OCI-LY7 (cell line): ENCODE data around the gene MRPS11. TPM values are rescaled to one million over a fixed set of nuclear protein-coding genes. Genes with fewer than 3 reads are reported as not detected.
A peak's percentile ranks its signal among the peaks of the same experiment; 100 is the strongest.

ENCODE experiments used
- BruUV-seq: library from RNA; stranded (reverse); fragments of 400-500 nt; replicated peaks from 2 replicates; lab custom pipeline; 2021; lab: Mats Ljungman, UMichigan
- CTCF ChIA-PET: fragments of 300-600 bp; sonication (Branson Sonifier 250); formaldehyde crosslinking; loops from one replicate; lab custom pipeline; 2022; ENCODE audit warnings: antibody characterized with exemption; ENCODE audit not compliant: unreplicated experiment; lab: Charles Lee
- POLR2A ChIA-PET: fragments of 300-600 bp; sonication (Branson Sonifier 250); formaldehyde crosslinking; loops from one replicate; lab custom pipeline; 2022; ENCODE audit warnings: antibody characterized with exemption; lab: Charles Lee
- DNase-seq: peaks from one replicate; pipeline ENCODE4 v3.0.0-alpha.2; 2015; ENCODE audit warnings: low spot score
- H2AFZ ChIP-seq: fragments of 200-600 bp; sonication (generic), shearing (Covaris generic); 2 replicates; pipeline ENCODE4 v1.6.1; 2014; ENCODE audit warnings: mild to moderate bottlenecking, antibody characterized with exemption, low read length, moderate library complexity
- H3K27ac ChIP-seq: fragments of 200-600 bp; sonication (generic); 2 replicates; pipeline ENCODE4 v1.5.1; 2014; ENCODE audit warnings: mixed run types, low read depth, mild to moderate bottlenecking, moderate library complexity, low read length, inconsistent platforms; ENCODE audit not compliant: poor library complexity, severe bottlenecking
- H3K36me3 ChIP-seq: fragments of 200-600 bp; sonication (generic); 2 replicates; pipeline ENCODE4 v1.6.1; 2014; ENCODE audit warnings: mild to moderate bottlenecking, antibody characterized with exemption, low read length, moderate library complexity, mixed read lengths; ENCODE audit not compliant: insufficient read depth
- H3K4me1 ChIP-seq: fragments of 200-600 bp; sonication (generic); 2 replicates; pipeline ENCODE4 v1.5.1; 2014; ENCODE audit warnings: mild to moderate bottlenecking, low read length; ENCODE audit not compliant: insufficient read depth, poor library complexity, severe bottlenecking
- H3K4me2 ChIP-seq: fragments of 200-600 bp; sonication (generic); 2 replicates; pipeline ENCODE4 v1.6.1; 2014; ENCODE audit warnings: mild to moderate bottlenecking, low read length
- H3K4me3 ChIP-seq: fragments of 200-600 bp; sonication (generic); 2 replicates; pipeline ENCODE4 v1.5.1; 2014; ENCODE audit warnings: mild to moderate bottlenecking, low read depth, low read length; ENCODE audit not compliant: poor library complexity, severe bottlenecking
- H3K79me2 ChIP-seq: fragments of 200-600 bp; sonication (generic); 2 replicates; pipeline ENCODE4 v1.6.1; 2016; ENCODE audit warnings: low read depth, mild to moderate bottlenecking, low read length, moderate library complexity, mixed read lengths; ENCODE audit not compliant: insufficient read depth
- H3K9me2 ChIP-seq: fragments of 200-600 bp; sonication (generic); 2 replicates; pipeline ENCODE4 v1.6.1; 2016; ENCODE audit warnings: mild to moderate bottlenecking, low read length, mixed read lengths; ENCODE audit not compliant: insufficient read depth
- H3K9me3 ChIP-seq: fragments of 200-600 bp; sonication (generic); 2 replicates; pipeline ENCODE4 v1.6.1; 2014; ENCODE audit warnings: mild to moderate bottlenecking, mixed run types, low read length, mixed read lengths
- H4K20me1 ChIP-seq: fragments of 200-600 bp; sonication (generic); 2 replicates; pipeline ENCODE4 v1.6.1; 2014; ENCODE audit warnings: mild to moderate bottlenecking, antibody characterized with exemption, low read length, moderate library complexity, mixed read lengths; ENCODE audit not compliant: insufficient read depth
- EZH2phosphoT487 ChIP-seq: fragments of 200-600 bp; sonication (generic); IDR thresholded peaks from 2 replicates; pipeline ENCODE4 v1.6.1; 2018; ENCODE audit warnings: low read depth, borderline replicate concordance, mild to moderate bottlenecking, mixed run types, antibody characterized with exemption, low read length, moderate library complexity, mixed read lengths
- intact Hi-C: fragments of 100-400 bp; cut with micrococcal nuclease; formaldehyde crosslinking; loops from one replicate; pipeline ENCODE4 v1.10.0; 2022; ENCODE audit not compliant: unreplicated experiment
- total RNA-seq, 2 experiments: library from RNA; depleted of rRNA in 1 of 2; stranded (reverse); fragments of >200 nt in 1 of 2; shearing (Covaris generic) in 1 of 2; gene quantifications; 2 replicates each; pipeline ENCODE4 v1.2.3, GENCODE V29; 2014 to 2022
- TF ChIP-seq, protein P1 (sequence below): fragments of 200-600 bp; sonication (generic); conservative IDR thresholded peaks from 2 replicates; pipeline ENCODE4 v1.5.1; 2014; ENCODE audit warnings: mild to moderate bottlenecking, antibody characterized with exemption, low read length, moderate library complexity, mixed read lengths

MRPS11 gene
- total RNA-seq, 2 experiments from 2014 or later = 61.6 to 84.0 TPM

DNA sequence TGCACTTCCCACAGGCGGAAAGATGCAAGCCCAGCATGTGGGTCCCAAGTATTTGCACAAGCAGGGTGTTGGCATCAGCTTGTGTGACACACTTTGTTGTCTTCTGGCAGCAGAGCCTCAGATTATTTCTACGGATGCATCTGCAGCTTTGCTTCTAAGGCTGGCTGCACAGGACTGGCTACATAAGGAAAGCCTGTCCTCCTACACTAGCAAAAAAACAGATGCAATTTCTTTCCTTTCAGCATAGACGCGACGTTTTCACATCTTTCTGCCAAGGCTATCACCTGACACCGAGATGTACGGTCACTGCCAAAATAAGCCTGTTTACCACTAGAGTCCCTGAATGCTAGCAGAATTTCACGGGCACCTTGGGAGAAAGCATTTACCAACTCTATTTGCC, 13.5 kb downstream of the MRPS11 start:
- intact Hi-C loops = no loop called here
- Histone ChIP-seq H3K4me1 (peaks cover 8% of the 10 kb centered on the region), H4K20me1 (no peaks in the 10 kb centered on the region), H3K4me3 (no peak overlapping the region), H3K27ac (no peak overlapping the region), H3K79me2 (no peaks in the 10 kb centered on the region), H3K9me2 (no peaks in the 10 kb centered on the region), H2AFZ (no peak overlapping the region), H3K4me2 (no peak overlapping the region), H3K9me3 (no peaks in the 10 kb centered on the region), H3K36me3 (peaks cover 27% of the 10 kb centered on the region)
- TF ChIP-seq, protein P1, sequence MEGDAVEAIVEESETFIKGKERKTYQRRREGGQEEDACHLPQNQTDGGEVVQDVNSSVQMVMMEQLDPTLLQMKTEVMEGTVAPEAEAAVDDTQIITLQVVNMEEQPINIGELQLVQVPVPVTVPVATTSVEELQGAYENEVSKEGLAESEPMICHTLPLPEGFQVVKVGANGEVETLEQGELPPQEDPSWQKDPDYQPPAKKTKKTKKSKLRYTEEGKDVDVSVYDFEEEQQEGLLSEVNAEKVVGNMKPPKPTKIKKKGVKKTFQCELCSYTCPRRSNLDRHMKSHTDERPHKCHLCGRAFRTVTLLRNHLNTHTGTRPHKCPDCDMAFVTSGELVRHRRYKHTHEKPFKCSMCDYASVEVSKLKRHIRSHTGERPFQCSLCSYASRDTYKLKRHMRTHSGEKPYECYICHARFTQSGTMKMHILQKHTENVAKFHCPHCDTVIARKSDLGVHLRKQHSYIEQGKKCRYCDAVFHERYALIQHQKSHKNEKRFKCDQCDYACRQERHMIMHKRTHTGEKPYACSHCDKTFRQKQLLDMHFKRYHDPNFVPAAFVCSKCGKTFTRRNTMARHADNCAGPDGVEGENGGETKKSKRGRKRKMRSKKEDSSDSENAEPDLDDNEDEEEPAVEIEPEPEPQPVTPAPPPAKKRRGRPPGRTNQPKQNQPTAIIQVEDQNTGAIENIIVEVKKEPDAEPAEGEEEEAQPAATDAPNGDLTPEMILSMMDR = no peak
- no peak for TF ChIP-seq EZH2phosphoT487
- ChIA-PET CTCF (no interaction called here), POLR2A (interaction anchor here (0.7 kb wide), 1 partner anchor 54 kb away, joined by 3 read pairs; no protein-coding TSS in a partner anchor)
- no peak for DNase-seq
- no TSS peak for BruUV-seq

DNA sequence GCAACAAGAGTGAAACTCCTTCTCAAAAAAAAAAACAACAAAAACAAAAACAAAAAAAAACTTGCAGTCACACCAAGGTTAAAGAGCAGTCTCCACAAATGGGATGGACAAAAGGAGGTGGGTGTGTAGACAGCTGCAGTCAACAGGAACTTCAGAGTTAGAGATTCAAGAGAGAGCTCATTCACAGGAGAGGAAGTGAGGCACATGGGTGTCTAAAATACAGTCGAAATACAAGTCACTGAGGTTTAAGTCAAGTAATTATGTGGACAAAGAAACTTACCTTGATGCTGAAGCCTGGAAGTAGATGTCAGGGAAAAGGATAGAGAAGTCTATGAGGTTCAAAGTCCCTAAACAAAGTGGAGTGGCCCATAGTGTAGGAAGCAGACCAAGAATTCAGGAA, 14.8 kb downstream of the MRPS11 start:
- no peak overlapping the region for H3K27ac ChIP-seq
- H3K36me3 ChIP-seq = peaks cover 14% of the 10 kb centered on the region

DNA sequence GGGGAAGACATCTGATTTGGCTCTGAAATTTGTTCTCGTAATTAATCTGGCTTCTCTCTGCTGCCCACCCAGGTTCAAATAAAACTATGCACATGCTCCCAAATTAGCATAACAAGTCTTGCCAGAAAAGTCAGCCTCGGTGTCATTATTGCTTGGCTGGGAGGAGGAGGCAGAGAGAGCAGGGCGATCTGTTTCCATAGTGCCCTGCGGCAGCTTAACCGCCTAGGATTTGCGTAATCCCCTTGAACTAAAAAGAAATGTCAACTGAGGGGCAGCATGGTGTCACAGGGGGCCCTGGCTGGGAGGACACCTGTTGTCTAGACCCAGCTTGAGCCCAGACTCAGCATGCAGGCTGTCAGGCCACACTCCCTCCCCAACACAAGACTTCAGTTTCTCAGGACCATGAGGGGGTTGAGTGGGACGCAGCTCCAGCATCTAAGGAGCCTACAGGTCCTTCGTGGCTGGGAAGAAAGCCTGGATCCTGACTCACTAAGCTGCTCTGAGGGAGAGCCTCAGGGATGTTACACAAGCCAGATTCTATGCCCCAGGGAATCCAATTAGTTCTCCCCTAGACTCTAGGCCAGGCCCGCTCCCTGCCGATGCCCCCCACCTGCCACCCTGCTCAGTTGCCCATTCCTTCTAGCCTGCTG, 17.3 kb downstream of the MRPS11 start:
- H4K20me1 ChIP-seq = no peaks in the 10 kb centered on the region
- no peak for DNase-seq
- intact Hi-C loops = no loop called here
- H3K9me3 ChIP-seq = no peaks in the 10 kb centered on the region
- no peaks in the 10 kb centered on the region for H3K9me2 ChIP-seq
- ChIA-PET POLR2A (no interaction called here), CTCF (no interaction called here)
- H3K4me2 ChIP-seq = no peak overlapping the region
- H3K79me2 ChIP-seq = no peaks in the 10 kb centered on the region
- TF ChIP-seq EZH2phosphoT487 = no peak
- TF ChIP-seq, protein P1 = no peak
- H3K4me3 ChIP-seq = no peak overlapping the region
- BruUV-seq = no TSS peak
- no peak overlapping the region for H3K27ac ChIP-seq
- H2AFZ ChIP-seq = no peak overlapping the region
- H3K36me3 ChIP-seq = no peaks in the 10 kb centered on the region
- peaks cover 8% of the 10 kb centered on the region for H3K4me1 ChIP-seq

More for the DNA sequence above, 14.8 kb downstream of the MRPS11 start:
- Histone ChIP-seq H3K4me2 (no peak overlapping the region), H2AFZ (no peak overlapping the region), H3K4me1 (peaks cover 8% of the 10 kb centered on the region), H3K4me3 (no peak overlapping the region), H4K20me1 (no peaks in the 10 kb centered on the region), H3K9me3 (no peaks in the 10 kb centered on the region), H3K79me2 (no peaks in the 10 kb centered on the region), H3K9me2 (no peaks in the 10 kb centered on the region)
- ChIA-PET POLR2A (no interaction called here), CTCF (no interaction called here)
- intact Hi-C loops = no loop called here
- DNase-seq = peak; percentile 10
- TF ChIP-seq, protein P1 = no peak
- no peak for TF ChIP-seq EZH2phosphoT487
- no TSS peak for BruUV-seq
